Karpas-422 (cell line): Measurements from ENCODE around the gene RAB1B. TPM values are rescaled to one million over a fixed set of nuclear protein-coding genes. Genes with fewer than 3 reads are reported as not detected.

Experiments
- DNase-seq: peaks from one replicate; pipeline ENCODE4 v3.0.0-alpha.2; 2015
- H2AFZ ChIP-seq: fragments of 200-600 bp; sonication (generic); 2 replicates; pipeline ENCODE4 v1.6.1; 2014; ENCODE audit warnings: antibody characterized with exemption, low read length, mixed read lengths
- H3K27ac ChIP-seq: fragments of 200-600 bp; sonication (generic); 2 replicates; pipeline ENCODE4 v1.5.1; 2014; ENCODE audit warnings: mild to moderate bottlenecking, low read length, moderate library complexity
- H3K27me3 ChIP-seq: fragments of 200-600 bp; sonication (generic); 2 replicates; pipeline ENCODE4 v1.6.1; 2014; ENCODE audit warnings: low read length, mixed read lengths
- H3K36me3 ChIP-seq: fragments of 200-600 bp; sonication (generic); 2 replicates; pipeline ENCODE4 v1.6.1; 2014; ENCODE audit warnings: low read length, mixed read lengths; ENCODE audit not compliant: insufficient read depth
- H3K4me1 ChIP-seq: fragments of 200-600 bp; sonication (generic); 2 replicates; pipeline ENCODE4 v1.6.1; 2014; ENCODE audit warnings: mild to moderate bottlenecking, low read length, mixed read lengths
- H3K4me2 ChIP-seq: fragments of 200-600 bp; sonication (generic); 2 replicates; pipeline ENCODE4 v1.6.1; 2014; ENCODE audit warnings: low read length, low read depth, mild to moderate bottlenecking; ENCODE audit not compliant: poor library complexity, severe bottlenecking
- H3K4me3 ChIP-seq: fragments of 200-600 bp; sonication (generic); 2 replicates; pipeline ENCODE4 v1.5.1; 2014; ENCODE audit warnings: mild to moderate bottlenecking, antibody characterized with exemption, low read length, mixed read lengths
- H3K79me2 ChIP-seq: fragments of 200-600 bp; sonication (generic); 2 replicates; pipeline ENCODE4 v1.6.1; 2014; ENCODE audit warnings: mild to moderate bottlenecking, low read length, mixed read lengths
- H3K9ac ChIP-seq: fragments of 200-600 bp; sonication (generic); 2 replicates; pipeline ENCODE4 v1.6.0; 2014; ENCODE audit warnings: low read length
- H3K9me2 ChIP-seq: fragments of 200-600 bp; sonication (generic), shearing (Covaris generic); replicated peaks from 2 replicates; pipeline ENCODE4 v1.6.0; 2014; ENCODE audit warnings: mild to moderate bottlenecking, low read length, moderate library complexity; ENCODE audit not compliant: insufficient read depth
- H3K9me3 ChIP-seq: fragments of 300-700, 200-600 bp; sonication (generic); 2 replicates; pipeline ENCODE4 v1.6.1; 2014; ENCODE audit warnings: low read length, mixed read lengths
- H4K20me1 ChIP-seq: fragments of 200-600 bp; sonication (generic); 2 replicates; pipeline ENCODE4 v1.6.1; 2014; ENCODE audit warnings: mild to moderate bottlenecking, antibody characterized with exemption, low read length, low read depth; ENCODE audit not compliant: insufficient read depth
- total RNA-seq: library from RNA; depleted of rRNA; stranded (reverse); fragments of >200 nt; shearing (Covaris generic); gene quantifications from 2 replicates; pipeline ENCODE4 v1.2.3, GENCODE V29; 2014; ENCODE audit warnings: low replicate concordance; rRNA removed

The RAB1B gene
- total RNA-seq: 56.2 and 64.3 TPM in 2 replicates

DNA sequence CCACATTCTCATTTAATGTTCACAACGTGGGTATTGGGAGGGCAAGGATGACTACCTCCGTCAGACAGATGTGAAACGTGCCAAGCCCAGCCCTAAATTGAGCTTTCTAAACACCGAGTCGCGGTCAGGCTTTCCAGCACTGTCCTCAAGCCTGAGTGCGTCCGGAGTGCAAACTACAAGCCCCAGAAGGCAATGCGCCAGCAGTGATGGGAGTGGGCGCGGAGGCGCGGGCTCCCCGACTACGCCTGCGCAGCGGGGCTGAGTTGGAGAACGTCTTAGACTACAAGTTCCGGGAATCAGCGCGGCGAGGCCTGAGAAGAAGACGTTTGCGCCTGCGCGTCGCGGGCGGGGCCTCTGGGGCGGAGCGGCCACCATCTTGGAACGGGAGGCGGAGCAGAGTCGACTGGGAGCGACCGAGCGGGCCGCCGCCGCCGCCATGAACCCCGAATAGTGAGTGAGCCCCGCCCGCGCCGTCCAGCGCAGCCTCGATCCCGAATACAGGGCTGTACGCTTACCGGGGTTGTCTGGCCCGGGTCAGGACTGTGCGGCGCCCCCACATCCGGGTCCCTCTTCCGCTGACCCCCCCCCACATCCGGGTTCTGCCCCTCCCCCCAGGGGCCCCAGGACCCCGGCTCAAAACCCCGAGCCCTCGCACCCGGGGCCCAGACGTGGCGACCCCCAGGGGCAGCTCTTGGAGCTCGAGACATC lies at the start of gene RAB1B:
Gene RAB1B, plus strand, starts transcription at position 396 of the 708 bp plus-strand sequence. Its CDS starts 41 bp downstream, at position 437.
- Histone ChIP-seq H4K20me1 (peaks cover 11% of the 10 kb centered on the region; the same call in 1 of the 2 replicates), H3K9me3 (no peaks in the 10 kb centered on the region), H3K4me2 (peak within 1 kb of the TSS; percentile 87), H3K36me3 (peaks cover 13% of the 10 kb centered on the region; the same call in 1 of the 2 replicates), H2AFZ (peak within 1 kb of the TSS; percentile 56; the same call in 1 of the 2 replicates), H3K27me3 (no peaks in the 10 kb centered on the region), H3K4me1 (peaks cover 27% of the 10 kb centered on the region), H3K9me2 (no peaks in the 10 kb centered on the region), H3K9ac (peak within 1 kb of the TSS; percentile 97), H3K27ac (peak within 1 kb of the TSS; percentile 82), H3K4me3 (peak within 1 kb of the TSS; percentile 93), H3K79me2 (peaks cover 24% of the 10 kb centered on the region)
- DNase-seq: peak; percentile 100

DNA sequence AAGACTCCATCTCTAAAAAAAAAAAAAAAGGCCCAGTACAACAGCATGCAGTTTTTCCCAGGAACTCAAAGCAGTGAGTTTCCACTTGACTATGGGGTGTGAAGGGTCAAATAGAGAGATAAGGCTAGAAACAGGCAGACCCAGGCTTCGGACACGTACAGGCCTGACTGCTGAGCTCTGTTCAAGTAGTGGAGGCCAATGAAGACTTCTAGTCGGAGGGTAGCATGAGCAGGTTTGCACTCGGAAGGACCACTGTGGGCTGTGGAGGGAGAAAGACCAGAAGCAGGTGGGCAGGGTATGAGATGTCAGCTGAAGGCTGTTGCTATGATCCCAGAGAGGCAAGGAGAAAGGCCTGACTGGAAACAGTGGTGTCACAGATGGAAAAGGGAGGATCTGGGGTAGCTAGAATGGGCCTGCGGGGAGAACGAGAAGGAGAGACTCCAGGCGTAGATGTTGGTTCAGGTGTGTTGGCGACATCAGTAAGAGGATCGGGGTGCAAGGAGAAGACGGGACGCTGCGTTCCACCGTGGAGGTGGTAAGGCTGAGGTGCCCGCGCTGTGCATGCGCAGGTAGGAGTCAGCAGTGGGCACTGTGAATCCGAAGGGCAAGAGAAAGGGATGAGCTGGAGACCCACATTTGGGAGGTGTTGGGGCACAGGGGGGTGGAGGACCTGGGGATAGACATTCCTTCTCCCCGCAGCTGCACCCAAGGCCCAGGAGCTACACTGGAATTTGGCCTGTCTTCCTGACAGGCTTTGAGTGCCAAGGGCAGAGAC lies 49.4 kb upstream of the RAB1B start:
- no peaks in the 10 kb centered on the region for H3K9me2 ChIP-seq
- no peak overlapping the region for H3K4me3 ChIP-seq
- H3K36me3 ChIP-seq: peaks cover 21% of the 10 kb centered on the region
- H3K27ac ChIP-seq: no peak overlapping the region
- peaks cover 3% of the 10 kb centered on the region; the same call in 1 of the 2 replicates for H3K79me2 ChIP-seq
- no peak overlapping the region for H2AFZ ChIP-seq
- H3K9me3 ChIP-seq: no peaks in the 10 kb centered on the region
- H4K20me1 ChIP-seq: no peaks in the 10 kb centered on the region
- H3K4me1 ChIP-seq: peaks cover 4% of the 10 kb centered on the region
- H3K4me2 ChIP-seq: no peak overlapping the region
- DNase-seq: no peak
- no peak overlapping the region for H3K9ac ChIP-seq
- no peaks in the 10 kb centered on the region for H3K27me3 ChIP-seq

DNA sequence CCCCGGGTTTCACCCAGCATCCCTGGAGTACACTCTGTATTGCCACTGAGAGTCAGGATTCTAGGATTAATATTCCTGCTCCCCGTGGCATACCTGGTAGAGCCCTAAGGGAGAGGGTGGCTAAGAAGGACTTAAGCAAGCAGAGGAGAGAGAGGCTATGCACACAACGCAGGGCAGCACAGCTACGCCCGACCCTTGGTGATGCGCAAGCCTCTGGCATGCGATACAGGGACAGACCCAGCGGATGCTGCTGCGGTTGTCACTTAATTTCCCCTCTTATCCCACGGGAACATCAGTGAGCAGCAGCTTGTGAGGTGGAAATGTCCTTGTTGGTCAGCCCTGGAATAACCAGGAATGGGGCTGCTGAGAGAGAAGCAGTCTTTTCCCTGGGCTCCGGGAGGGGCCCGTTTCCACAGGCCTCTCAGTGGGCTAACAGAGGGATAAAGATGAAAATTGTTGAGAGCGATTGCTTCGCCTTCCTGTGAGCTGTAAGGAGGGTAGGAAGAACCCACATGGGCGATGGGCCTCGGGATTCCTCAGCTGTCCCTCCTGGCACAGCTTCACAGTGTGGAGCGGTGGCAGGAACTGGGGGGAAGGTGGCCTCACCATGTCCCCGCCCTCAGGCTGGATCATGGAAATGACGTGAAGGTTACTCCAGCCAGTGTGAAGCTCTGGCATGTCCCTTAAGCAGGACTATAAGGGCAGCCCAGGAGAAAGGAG lies 48.4 kb upstream of the RAB1B start:
- Histone ChIP-seq H3K9ac (no peak overlapping the region), H4K20me1 (no peaks in the 10 kb centered on the region), H3K4me1 (peaks cover 4% of the 10 kb centered on the region), H3K27me3 (no peaks in the 10 kb centered on the region), H3K79me2 (peaks cover 3% of the 10 kb centered on the region; the same call in 1 of the 2 replicates), H3K4me2 (no peak overlapping the region), H3K36me3 (peaks cover 30% of the 10 kb centered on the region), H3K4me3 (no peak overlapping the region), H2AFZ (no peak overlapping the region), H3K9me3 (no peaks in the 10 kb centered on the region), H3K27ac (no peak overlapping the region), H3K9me2 (no peaks in the 10 kb centered on the region)
- DNase-seq: no peak

DNA sequence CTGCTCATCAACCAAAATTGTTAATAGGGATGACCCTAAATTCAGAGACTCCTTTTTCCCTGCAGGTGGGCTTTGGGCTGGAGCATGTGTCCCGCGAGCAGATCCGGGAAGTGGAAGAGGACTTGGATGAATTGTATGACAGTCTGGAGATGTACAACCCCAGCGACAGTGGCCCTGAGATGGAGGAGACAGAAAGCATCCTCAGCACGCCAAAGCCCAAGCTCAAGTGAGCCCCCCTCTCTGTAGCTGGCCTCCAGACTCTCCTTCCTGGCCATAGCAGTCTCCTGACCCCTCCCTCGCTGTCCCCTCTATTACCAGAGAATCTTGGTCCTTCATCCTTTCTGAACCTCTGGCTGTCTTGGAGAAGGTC lies 47.9 kb upstream of the RAB1B start:
- Histone ChIP-seq H3K36me3 (peaks cover 35% of the 10 kb centered on the region), H3K9me2 (no peaks in the 10 kb centered on the region), H3K27ac (no peak overlapping the region), H3K79me2 (peaks cover 3% of the 10 kb centered on the region; the same call in 1 of the 2 replicates), H4K20me1 (no peaks in the 10 kb centered on the region), H3K4me3 (no peak overlapping the region), H3K27me3 (no peaks in the 10 kb centered on the region), H3K9me3 (no peaks in the 10 kb centered on the region), H3K4me2 (no peak overlapping the region), H2AFZ (no peak overlapping the region), H3K9ac (no peak overlapping the region), H3K4me1 (peaks cover 4% of the 10 kb centered on the region)
- DNase-seq: no peak

DNA sequence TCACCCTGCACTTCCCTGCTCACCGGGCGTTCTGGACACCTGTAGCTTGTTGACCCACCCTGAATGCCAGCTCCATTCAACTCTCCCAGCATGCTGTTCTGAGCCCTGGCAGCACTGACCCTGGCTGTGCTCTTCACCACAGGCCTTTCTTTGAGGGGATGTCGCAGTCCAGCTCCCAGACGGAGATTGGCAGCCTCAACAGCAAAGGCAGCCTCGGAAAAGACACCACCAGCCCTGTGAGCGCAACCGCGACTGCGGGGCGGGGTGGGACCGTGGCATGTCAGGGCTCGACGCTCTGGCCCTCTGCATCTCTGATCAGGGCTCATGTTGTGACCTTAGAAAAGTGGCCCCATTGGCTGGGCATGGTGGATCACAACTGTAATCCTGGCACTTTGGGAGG lies 47.4 kb upstream of the RAB1B start:
- Histone ChIP-seq H3K9ac (no peak overlapping the region), H4K20me1 (no peaks in the 10 kb centered on the region), H3K9me2 (no peaks in the 10 kb centered on the region), H3K27me3 (no peaks in the 10 kb centered on the region), H3K4me1 (peaks cover 8% of the 10 kb centered on the region), H3K27ac (no peak overlapping the region), H2AFZ (no peak overlapping the region), H3K36me3 (peaks cover 34% of the 10 kb centered on the region), H3K9me3 (no peaks in the 10 kb centered on the region), H3K4me3 (no peak overlapping the region), H3K4me2 (no peak overlapping the region), H3K79me2 (peaks cover 3% of the 10 kb centered on the region; the same call in 1 of the 2 replicates)
- no peak for DNase-seq

DNA sequence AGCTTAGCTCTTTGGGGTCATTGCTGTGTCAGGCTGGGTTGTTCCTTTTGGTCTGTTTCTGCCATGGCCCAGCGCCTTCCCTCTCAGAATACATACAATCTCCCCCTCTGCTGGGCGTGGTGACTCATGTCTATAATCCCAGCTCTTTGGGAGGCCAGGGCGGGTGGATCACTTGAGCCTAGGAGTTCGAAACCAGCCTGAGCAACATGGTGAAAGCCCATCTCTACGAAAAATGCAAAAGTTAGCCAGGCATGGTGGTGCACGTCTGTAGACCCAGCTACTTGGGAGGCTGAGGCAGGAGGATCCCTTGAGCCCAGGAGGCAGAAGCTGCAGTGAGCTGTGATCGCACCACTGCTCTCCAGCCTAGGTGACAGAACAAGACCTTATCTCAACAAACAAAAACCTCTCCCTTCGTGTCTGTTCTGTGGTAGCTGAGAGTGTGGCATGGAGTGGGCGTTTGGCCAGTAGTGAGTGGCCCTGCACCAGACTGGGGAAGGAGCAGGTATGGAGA lies 46.7 kb upstream of the RAB1B start:
- H3K4me2 ChIP-seq: no peak overlapping the region
- peak; percentile 46 for DNase-seq
- H3K4me3 ChIP-seq: no peak overlapping the region
- H3K9ac ChIP-seq: no peak overlapping the region
- H2AFZ ChIP-seq: no peak overlapping the region
- H3K9me2 ChIP-seq: no peaks in the 10 kb centered on the region
- no peaks in the 10 kb centered on the region for H3K9me3 ChIP-seq
- no peak overlapping the region for H3K27ac ChIP-seq
- H4K20me1 ChIP-seq: no peaks in the 10 kb centered on the region
- peaks cover 16% of the 10 kb centered on the region for H3K4me1 ChIP-seq
- no peaks in the 10 kb centered on the region for H3K27me3 ChIP-seq
- H3K79me2 ChIP-seq: peaks cover 3% of the 10 kb centered on the region; the same call in 1 of the 2 replicates
- peaks cover 27% of the 10 kb centered on the region for H3K36me3 ChIP-seq

DNA sequence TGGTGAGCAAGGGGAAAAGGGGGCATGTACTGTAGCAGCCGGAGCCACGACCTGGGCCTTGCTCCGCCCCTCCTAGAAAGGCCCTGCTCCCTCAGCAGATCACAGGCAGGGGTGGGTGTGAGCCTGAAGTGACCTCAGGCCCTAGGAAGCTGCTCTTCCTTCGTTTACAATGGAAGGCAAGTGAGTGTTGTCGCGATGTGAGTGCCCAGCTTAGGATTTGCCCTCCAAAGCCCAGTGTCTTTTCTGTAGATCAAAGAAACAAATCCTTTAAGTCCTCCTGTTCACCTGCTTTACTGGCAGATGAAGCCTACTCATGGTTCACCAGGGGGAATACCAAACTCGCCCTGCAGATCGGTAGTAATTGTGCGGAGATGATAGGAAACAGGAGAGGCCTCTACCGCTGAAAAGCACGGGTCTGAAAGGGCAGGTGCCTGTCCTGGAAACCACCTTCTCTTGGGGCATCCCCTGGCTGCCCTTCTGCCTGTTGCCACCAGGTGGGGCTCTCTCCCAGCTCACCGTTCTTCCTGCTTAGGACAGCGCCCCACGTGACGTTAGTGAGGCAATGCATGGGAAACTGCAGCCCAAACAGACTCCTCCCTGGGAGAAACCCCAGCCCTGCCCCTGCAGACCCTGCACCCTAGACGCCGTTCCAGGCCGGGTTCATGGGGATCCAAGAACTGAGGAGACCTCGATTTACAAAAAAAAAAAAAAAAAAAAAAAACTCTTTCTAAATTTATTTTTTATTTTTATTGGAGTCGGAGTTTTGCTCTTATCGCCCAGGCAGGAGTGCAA lies 45.9 kb upstream of the RAB1B start:
- no peak overlapping the region for H3K9ac ChIP-seq
- peaks cover 21% of the 10 kb centered on the region for H3K36me3 ChIP-seq
- H3K4me3 ChIP-seq: no peak overlapping the region
- DNase-seq: peak; percentile 97
- peak overlapping the region; percentile 39 for H3K4me2 ChIP-seq
- H4K20me1 ChIP-seq: no peaks in the 10 kb centered on the region
- H2AFZ ChIP-seq: no peak overlapping the region
- H3K9me3 ChIP-seq: no peaks in the 10 kb centered on the region
- no peaks in the 10 kb centered on the region for H3K9me2 ChIP-seq
- peaks cover 24% of the 10 kb centered on the region for H3K4me1 ChIP-seq
- H3K27me3 ChIP-seq: no peaks in the 10 kb centered on the region
- H3K27ac ChIP-seq: 0 out of 2 replicates have a peak overlapping the region, but pooled peaks have one; percentile 36
- H3K79me2 ChIP-seq: peaks cover 3% of the 10 kb centered on the region; the same call in 1 of the 2 replicates
